Globus pallidus (tissue), 1 donor: ENCODE data around the gene BIK.
"Not testable (repeated sequence)": the region's sequence is repeated elsewhere in the genome, so short reads cannot be mapped to it uniquely, and the experiment has no call there.

ENCODE experiments used
- DNase-seq: peaks from one replicate; pipeline ENCODE4 v3.0.0-alpha.2; 2015; ENCODE audit warnings: low spot score

Gene BIK, protein sequence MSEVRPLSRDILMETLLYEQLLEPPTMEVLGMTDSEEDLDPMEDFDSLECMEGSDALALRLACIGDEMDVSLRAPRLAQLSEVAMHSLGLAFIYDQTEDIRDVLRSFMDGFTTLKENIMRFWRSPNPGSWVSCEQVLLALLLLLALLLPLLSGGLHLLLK

DNA sequence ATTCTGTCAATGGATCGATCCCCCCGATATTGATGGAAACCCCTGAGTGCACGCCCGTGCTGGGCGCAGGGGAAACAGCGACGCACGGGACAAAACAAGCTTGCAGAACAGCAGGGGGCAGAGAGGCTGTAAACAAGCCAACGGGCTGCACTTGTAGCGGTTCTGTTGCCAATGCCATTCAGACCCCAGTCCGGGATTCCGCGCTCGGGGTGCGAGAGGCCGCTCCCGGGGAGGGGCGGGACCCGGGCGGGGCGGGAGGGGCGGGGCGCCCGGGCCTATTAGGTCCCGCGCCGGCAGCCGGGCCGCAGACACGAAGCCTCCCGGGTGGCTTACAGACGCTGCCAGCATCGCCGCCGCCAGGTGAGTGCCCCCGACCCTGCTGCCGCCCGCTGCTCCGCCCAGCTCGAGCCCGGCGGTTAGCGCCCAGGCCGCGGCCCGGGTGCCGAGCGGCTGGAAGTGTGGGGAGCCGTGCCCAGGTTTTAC lies at the start of gene BIK:
BIK (plus strand) TSS at position 307 of the 483 bp plus-strand sequence. CDS start 13,273 bp downstream, outside the sequence.
- peak; percentile 17 for DNase-seq

DNA sequence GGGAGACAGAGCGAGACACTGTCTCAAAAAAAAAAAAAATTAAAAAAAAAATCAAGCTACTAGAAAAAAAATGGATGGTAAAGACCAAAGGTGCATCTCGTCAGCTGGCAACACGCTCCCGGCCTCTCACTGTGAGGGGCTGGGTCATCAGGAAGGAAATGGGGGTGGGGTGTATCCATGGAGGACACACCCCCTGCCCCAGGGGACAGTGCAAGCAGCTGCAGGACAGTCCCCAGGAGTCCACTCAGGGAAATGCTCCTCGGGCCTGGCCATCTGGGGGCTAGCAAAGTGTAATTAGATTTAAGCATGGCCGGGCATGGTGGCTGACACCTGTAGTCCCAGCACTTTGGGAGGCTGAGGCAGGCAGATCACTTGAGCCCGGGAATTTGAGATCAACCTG lies 44.4 kb upstream of the BIK start:
- DNase-seq = no peak

DNA sequence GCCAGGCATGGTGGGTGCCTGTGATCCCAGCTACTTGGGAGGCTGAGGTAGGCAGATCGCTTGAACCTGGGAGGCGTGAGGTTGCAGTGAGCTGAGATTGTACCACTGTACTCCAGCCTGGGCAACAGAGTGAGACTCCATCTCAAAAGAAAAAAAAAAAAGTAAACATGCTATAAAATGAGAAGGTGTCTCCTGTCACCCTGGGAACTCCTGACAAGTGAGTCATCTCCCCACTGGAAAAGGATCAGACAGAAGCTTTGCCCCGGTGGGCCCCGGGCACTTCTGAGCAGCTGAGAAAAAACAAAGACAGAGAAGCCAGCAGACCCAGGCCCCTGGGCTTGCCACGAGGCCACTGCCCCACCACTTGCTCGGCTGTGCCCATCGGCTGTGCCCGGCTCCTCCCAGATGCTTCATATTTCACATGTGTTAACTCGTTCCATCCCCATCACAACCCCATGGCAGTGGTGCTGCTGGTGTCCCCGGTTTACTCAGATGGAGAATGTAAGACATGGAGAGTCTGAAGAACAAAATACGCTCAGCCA lies 43.6 kb upstream of the BIK start:
- DNase-seq = no peak

DNA sequence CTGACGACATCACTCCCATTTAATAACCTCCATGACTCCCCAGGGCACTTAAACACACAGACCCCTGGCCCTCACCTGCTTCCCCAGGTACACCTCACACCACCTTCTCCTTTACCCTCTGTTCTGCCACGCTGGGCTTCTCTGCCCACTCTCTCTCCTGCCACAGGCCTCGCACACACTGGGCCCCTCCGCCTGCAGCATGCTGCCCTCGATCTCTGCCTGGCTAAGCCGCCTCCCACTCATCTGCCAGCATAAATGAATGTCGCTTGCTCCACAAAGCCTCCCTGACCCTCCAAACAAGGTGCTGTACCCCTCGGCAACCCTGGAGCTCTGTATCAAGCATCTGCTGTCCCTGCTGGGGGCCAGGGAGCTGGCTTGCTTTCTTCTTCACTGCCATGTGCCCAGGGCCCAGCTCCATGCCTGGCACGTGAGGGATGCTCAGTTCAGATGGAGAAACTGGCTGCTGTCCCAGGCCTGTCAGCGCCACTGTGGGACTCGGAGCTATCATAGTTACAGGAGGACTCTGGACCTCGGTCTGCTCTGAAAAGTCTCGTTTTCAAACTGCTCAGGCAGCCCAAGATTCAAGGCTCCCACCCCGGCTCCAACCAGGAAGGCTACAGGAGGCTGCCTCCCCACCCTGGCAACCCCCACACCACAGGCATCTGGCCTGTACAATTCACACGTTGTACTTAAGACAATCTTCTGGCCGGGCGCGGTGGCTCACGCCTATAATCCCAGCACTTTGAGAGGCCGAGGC lies 33.3 kb upstream of the BIK start:
- DNase-seq = peak; percentile 18

DNA sequence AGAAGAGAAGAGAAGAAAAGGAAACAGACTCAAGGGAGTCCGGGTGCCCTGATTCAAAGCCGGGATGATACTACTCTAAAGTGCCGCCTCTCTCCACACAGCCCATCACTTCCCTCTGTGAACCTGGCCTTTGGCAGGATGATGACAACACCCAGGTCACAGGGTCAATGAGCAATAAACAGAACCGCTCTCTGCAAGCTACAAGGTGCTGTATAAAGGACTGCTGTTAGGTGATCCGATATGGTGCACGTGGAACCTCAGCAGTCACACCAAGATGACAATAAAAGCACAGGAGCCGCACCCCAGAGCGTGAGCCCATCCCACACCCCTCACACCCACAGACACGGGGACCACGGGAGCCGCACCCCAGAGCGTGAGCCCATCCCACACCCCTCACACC lies 32.0 kb upstream of the BIK start:
- no peak for DNase-seq

DNA sequence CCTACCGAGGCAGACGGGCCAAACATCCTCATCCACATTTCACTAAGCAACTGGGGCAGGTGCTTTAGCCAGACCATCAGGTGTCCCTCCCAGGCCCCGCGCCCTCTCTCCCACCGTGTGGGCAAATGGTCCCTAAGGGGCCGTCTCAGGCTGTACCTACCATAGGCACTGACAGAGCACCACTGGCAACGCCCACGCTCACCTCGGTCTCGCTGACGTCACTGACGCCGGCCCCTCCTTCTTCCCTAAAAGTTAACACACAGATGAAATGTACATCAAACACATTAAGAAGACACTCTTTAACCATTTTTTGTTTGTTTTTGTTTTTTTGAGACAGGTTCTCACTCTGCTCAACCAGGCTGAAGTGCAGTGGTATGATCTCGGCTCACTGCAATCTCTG lies 30.8 kb upstream of the BIK start:
- no peak for DNase-seq

DNA sequence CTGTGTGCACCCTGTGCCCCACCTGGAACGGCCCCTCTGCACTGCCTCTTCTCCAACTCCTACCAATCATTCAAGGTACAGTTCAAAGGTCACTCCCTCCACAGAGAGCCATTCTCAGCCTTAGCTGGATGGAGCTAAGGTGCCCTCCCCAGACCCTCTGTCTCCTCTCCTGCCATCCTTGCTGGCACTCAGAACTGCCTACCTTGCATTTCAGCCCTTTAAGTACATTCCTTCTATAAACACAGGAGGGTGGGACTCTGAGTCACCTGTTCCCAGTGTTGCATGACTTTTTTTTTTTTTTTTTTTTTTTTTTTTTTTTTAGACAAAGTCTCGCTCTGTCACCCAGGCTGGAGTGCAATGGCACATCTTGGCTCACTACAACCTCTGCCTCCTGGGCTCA lies 29.9 kb upstream of the BIK start:
- DNase-seq = no peak

DNA sequence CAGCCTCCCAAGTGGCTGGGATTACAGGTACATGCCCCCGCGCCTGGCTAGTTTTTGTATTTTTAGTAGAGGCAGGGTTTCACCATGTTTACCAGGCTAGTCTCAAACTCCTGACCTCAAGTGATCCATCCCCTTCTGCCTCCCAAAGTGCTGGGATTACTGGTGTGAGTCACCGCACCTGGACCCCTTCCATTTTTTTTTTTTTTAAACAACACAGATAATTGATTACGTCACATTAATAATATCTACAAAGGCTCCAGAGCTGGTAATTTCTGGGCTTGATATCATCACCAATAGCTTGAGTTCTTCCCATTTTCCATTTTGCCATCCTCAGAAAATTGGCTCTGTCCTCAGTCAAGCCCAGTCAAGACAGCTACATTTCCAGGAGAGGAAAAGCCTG lies 28.6 kb upstream of the BIK start:
- no peak for DNase-seq

DNA sequence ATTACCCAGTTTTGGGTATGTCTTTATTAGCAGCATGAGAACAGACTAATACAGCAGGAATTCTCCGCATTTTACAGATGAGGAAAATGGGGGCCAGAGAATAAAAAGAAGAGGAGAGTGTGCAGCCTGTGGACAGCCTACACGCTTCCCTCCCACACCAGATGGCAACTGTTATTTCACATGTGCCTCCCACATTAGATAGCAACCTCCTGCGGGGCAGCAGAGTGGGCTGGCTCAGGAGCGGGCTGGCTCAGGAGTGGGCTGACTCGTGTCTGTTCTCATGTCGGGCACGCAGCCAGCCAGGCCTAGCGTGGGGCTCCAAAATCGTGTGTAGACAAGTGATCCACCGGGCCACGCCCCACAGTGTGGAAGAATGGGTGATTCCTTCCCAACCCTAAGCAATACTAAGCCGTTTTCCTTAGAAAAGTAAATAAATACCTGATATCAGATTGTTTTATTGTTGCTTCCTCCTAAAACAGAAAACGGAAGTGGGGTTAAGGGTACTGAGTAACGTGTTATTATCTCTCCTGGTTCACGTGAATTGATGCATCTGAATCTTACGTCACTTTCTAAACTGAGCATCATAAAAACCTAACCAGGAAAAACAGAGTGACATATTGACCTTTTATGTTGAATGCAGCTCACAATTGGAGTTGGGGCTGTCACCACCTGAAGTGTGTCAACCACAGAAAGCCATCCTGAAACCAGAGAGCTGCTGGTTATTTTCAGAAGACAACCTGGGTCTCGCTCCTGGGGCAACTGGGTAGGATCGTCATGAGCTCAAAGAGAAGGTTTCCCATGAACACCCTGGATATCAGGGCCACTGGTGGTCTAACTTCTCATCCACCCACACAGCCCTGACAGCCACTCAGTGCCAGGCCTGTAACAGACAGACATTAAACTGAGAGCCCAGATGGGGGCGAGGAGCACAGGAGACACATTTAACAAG lies 24.6 kb upstream of the BIK start:
- DNase-seq = no peak

DNA sequence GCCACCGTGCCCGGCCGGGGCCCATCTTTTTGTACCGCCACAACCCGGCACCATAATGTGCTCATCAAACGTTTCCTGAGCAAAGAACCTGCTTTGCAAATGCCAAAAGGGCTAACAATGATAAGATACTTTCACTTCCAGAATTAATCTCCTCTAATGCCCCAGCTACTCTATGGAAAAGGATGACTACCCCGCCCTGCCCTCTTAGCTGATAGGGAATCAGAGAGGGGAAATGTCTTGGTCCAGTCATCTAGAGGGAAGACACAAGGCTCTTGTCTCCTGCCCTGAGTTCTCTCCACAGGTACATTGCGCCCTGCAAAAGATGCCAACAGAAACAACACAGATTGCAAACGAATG lies 21.9 kb upstream of the BIK start:
- no peak for DNase-seq

DNA sequence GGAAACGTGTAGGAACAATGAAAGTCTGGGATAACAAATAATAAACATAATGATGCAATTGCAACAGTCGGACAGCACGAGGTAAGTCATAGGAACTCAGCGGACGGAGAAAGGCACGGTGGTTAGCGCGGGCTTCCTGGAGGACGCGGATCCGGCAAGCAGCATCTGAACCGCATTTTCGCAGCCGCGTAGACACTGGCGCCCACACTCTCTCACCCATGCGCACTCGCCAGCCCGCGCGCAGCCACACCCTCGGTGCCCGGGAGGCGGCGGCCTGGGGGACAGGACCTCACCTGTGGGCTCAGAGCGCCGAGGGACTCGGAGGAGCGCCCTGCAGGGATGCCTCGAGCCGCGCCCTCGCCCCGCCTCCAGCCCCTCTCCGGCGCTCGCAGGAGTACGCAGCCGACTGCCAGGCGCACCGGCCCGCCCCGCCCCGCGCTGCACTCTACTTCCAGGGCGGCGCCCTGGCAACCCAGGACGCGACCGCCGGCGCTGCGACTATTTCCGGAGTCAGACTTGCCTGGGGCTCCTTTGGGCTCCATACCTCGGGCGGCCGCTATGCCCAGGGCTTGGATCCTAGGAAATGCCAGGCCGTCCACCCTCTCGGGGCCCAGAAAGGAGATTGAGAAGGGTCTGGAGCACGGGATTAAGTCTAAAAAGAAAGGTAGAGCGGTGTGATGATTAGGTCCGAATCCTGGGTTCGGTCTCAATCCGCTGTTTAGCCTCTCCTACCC lies 21.4 kb upstream of the BIK start, which contains the start of gene TTLL1:
TTLL1 (minus strand) TSS at position 408 of the 734 bp plus-strand sequence. CDS start 13,805 bp downstream, outside the sequence.
- DNase-seq = peak; percentile 74

DNA sequence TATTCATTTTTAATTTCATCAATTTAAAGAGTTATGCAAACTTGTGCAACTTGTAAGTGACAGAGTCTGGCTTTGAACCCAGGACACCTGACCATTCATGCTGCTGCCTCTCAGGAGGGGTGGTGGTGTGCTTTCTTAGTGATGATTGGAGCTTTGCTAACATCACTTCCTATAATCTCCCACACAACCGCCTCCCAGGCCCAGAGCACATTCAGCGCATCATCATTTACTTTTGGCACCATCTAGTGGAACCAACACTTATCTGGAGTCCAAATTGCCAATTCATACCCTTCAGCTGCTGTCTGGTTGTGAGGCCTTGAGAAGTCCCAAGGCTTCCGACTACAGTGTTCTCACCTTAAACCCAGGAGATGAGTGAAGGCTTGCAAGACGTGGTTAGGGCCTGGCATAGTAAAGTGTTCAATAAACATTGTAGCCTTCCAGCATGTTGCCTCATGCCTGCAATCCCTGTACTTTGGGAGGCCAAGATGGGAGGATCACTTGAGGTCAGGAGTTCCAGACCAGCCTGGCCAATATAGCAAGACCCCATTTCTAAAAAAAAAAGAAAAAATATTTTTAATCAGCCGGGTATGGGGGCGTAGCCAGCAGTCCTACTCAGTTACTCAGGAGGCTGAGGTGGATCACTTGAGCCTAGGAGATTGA lies 20.3 kb upstream of the BIK start:
- peak; percentile 67 for DNase-seq

DNA sequence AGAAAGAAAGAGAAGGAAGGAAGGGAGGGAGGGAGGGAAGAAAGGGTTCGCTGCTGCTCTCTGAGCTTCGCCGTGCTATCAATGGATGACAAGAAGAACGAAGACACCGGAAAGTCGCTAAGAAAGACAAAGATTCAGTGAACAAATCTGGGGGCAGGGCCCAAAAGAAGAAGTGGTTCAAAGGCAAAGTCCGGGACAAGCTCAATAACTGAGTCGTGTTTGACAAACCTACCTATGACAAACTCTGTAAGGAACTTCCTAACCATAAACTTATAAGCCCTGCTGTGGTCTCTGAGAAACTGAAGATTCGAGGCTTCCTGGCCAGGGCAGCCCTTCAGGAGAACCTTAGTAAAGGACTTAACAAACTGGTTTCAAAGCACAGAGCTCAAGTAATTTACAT lies 18.5 kb upstream of the BIK start:
- DNase-seq = no peak

DNA sequence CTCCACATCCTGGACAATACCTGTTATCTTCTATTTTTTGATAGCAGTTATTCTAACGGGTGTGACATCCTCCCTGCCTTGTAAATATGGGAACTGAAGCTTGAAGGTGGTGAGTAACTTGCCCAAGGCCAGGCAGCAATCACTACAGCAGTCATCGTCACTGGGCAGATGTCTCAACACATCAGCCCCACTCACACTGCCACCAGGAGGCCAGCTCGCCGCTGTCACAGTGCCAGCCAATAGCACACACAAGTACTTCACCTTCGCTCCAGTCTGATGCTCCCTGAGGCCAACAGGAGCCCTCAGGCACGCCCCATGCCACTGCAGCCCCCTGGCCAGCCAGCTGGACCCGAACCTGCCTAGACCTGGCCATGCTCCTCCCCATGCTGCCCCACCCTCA lies 16.5 kb upstream of the BIK start:
- DNase-seq = no peak

DNA sequence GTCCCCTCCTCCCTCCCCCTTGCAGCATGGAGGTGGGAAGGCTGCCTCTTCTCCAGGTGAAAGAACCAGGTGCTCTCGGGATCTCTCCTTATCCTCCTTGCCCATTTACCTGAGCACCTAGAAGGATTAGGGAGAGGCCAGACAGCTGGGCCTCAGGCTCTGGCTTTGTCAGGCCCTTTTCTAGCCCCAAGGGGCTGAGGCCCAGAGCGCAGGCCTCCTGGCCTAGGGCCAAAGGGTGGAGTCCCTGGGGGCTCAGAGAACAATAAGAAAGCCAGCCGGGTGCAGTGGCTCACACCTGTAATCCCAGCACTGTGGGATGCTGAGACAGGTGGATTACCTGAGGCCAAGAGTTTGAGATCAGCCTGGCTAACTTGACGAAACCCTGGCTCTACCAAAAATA lies 16.0 kb upstream of the BIK start:
- no peak for DNase-seq

DNA sequence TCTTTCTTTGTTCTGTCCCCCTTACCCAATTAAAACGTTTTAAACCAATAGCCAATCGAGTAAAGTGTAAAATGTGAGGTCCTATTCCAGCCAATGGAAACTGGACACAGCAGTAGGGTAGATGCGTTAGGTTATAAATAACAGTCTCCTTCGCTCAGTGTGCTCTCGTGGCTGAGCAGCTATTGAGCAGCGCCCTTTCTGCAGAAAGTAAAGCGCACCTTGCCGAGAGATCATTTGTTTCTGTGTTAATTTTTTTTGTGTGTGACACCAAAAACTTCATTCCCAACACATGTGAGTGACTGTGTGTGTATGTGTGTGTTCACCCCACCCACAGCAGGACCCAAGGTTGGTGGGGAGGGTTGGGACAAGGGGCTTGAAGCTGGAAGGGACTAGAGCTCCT lies 14.1 kb upstream of the BIK start:
- no peak for DNase-seq

DNA sequence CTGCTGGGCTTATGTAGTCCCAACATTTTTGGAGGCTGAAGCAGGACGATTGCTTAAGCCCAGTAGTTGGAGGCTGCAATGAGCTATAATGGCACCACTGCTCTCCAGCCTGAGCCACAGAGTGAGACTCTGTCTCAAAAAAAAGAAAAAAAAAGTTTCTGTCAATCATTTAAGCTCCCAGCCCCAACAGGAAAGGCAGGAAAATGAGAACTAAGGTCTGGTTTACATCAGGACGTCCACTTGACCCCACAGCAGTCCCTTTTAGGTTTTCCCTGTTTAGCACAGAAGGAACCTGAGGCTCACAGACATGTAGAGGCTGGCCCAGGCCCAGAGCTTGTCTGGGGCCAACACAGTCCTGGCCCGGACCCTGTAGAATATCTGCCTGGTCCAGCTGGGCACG lies 12.2 kb upstream of the BIK start:
- DNase-seq = no peak

DNA sequence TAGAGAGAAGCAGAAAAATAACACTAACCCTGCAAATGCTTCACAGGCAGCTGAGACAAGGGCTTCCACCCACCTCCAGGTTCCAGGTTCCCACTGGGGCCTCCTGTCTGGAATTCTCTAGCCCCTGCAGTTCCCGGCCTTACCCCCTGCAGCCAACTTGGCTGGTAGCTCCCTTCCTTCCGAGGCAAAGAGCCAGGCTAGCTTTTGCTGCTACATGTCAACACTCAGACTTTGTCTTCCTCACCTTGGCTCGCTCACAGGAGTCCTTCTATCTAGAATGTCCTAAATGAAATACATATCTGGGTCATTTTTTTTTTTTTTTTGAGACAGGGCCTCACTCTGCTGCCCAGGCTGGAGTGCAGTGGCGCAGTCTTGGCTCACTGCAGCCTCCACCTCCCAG lies 11.5 kb upstream of the BIK start:
- DNase-seq = no peak

DNA sequence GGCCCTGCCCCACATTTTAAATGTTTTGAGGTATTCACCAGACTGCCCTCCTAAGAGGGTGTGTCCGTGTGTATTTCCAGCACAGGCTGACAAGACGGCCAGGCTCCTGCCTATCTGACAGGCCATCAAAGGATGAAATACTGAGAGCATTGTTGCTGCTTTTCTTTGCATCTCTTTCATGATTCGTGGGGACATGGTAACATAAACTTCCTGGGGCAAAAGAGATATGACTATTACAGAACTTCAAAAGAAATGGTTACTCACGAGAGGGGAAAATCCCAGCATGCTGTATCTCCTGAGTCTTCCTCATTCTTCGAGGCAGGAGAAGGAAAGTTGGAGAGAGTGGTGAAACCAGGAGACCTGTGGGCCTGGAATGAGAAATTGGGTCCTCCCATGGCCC lies 10.3 kb upstream of the BIK start:
- DNase-seq = no peak

DNA sequence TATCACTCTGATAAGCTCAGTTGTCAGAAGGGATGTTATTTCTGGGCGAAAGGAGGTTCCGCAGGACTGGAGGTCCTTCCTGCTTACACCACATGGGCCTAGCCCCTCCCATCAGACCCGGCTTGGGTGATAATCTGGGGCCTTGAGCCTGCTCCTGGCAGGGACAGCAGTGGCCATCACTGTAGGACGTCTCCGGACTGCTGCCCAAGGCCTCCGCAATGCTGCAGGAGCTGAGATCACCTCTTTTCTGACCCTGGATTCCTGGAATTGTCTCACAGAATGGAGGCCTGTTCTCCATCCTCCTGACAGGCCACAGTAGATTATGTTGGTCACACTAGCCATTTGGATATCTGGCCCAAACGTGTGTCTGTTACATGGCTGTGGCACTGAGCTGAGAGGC lies 9.2 kb upstream of the BIK start:
- no peak for DNase-seq

DNA sequence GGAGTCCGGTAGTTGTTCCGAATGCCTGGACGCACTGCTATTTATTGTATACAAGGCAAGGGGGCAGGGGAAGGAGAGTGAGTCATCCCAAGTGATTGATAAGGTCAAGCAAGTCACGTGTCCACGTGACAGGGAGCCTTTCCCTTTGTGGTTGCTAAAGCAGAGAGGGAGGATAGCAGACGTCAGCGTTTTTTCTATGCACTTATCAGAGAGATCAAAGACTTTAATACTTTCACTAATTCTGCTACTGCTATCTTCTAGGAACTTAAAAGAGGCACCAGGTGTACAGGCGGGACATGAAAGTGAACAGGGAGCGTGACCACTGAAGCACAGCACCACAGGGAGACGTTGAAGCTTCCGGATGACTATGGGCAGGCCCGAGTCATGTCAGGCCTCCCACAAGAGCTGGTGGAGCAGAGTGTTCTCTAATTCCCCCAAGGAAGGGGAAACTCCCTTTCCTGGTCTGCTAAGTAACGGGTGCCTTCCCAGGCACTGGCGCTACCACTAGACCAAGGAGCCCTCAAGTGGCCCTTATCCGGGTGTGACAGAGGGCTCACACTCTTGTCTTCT lies 6.4 kb upstream of the BIK start:
- DNase-seq = not testable (repeated sequence)
